Astrocyte of the hippocampus (primary cell): Measurements from ENCODE around the gene ECSCR.
"Not testable (repeated sequence)": the region's sequence is repeated elsewhere in the genome, so short reads cannot be mapped to it uniquely, and the experiment has no call there.

Experiments
- DNase-seq: peaks from one replicate; pipeline ENCODE4 v3.0.0; 2011; ENCODE audit warnings: low read depth, low spot score

Gene ECSCR

GRCh38 chr5:139414581-139415130, 47.9 kb downstream of the ECSCR start:
- peak; percentile 62 for DNase-seq

GRCh38 chr5:139413963-139414362, 48.6 kb downstream of the ECSCR start:
- DNase-seq: no peak

- DNase-seq: no peak
Measured at GRCh38 chr5:139413153-139413552, 49.4 kb downstream of the ECSCR start.

DNA sequence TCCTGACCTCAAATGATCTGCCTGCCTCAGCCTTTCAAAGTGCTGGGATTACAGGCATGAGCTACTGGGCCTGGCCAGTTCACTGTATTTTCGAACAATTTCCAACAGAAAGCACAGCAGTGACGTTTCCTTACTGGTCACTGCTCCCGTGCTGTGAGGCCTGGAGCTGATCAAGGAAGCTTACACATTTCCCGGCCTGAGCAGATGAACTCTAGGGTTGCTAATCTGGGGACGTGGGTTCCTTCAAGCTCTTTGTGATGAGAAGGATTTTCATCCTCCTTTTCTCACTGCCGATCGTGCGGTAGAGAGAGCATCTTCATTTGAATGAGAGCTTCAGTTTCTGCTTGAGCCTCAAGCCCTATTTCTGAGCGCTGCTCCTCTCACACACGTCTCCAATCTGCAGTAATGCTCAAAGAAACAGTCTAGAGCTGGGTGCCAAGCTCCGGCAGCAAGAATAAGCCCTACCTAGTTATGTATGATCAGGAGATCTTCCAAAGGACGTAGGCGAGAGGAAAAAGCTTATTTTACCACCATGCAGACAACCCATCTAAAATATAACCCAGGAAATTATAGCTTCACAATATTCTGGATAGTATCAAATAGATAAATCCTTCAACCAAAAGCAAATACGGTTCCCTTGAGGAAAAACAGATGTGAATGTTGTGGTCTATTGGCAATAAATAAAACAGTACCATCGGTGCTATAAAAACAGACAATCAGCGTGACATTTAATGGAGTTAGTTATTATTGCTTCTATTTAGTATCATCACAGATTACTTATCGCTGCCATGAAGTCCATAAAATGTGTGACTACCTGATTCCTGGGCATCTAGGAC, 51.3 kb downstream of the ECSCR start:
- no peak for DNase-seq

DNA sequence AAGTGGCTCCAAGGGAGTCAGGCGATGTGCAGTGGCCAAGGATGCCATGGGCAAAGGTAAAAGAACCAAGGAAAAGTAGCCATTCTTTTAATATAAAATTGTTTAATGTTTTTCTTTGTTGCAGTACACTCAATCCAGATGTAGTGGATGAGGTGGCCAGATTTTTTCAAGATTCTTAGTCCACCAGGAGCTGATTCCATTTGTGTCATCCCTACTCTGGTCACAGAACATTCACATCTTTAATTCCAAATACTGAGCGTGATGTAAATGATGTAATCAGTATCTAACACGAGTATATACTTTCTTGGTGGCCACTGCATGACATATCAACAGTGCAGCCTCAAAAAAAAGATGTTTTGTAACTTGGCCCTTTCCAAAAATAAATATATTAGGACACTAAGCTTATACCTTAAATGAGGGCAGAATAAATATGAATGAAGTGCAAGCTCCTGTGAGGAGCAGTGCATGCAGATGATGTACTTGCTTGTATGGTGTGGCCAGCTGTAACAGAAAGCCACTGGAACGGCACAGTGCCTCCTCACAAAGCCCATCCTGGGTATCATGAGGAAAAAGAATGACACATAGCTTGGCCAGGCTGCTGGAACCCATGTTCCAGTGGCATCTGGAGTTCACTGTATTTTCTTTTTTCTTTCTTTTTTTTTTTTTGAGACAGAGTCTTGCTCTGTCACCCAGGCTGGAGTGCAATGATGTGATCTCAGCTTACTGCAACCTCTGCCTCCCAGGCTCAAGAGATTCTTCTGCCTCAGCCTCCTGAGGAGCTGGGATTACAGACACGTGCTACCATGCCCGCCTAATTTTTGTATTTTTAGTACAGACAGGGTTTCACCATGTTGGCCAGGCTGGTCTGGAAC, 52.2 kb downstream of the ECSCR start:
- DNase-seq: no peak

DNA sequence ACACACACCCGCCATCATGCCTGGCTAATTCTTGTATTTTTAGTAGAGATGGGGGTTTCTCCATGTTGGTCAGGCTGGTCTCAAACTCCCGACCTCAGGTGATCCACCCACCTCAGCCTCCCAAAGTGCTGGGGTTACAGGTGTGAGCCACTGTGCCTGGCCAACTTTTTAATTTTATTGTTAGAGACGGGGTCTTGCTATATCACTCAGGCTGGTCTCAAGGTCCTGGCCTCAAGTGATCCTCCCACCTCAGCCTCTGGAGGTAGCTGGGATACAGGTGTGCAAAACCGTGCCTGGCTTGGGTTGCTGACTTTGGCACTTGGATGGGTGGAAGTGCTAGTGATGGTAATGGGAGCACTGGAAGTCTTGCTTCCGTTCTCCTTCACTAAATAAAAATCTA, 53.4 kb downstream of the ECSCR start:
- not testable (repeated sequence) for DNase-seq

GRCh38 chr5:139408191-139408590, 54.4 kb downstream of the ECSCR start:
- no peak for DNase-seq

- DNase-seq: no peak
Measured at GRCh38 chr5:139407517-139407916, 55.0 kb downstream of the ECSCR start.

GRCh38 chr5:139406963-139407362, 55.6 kb downstream of the ECSCR start:
- no peak for DNase-seq

DNA sequence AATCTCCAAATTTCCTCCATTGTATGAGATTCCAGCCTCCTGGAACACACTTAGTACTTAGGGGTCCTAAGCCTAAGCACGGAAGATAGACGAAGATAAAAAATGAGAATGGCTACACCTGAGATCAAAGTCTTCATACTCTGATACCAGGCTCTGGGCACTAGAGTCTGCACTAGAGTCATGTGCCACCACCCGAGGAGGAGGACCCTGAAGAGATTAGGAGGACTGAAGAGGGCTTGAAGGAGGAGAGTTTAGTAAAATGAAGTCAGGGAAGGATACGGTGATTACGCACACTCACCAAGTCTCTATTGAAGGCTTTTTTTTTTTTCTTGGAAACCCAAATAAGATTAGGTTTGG, 58.1 kb downstream of the ECSCR start:
- no peak for DNase-seq

- peak; percentile 99 for DNase-seq
Measured at GRCh38 chr5:139403787-139404483, 58.6 kb downstream of the ECSCR start, which contains the start of gene SPATA24. SPATA24 (minus strand) TSS chr5:139404089; CDS start chr5:139404060, 29 bp downstream.

- DNase-seq: no peak
Measured at GRCh38 chr5:139403418-139403786, 59.1 kb downstream of the ECSCR start.

DNA sequence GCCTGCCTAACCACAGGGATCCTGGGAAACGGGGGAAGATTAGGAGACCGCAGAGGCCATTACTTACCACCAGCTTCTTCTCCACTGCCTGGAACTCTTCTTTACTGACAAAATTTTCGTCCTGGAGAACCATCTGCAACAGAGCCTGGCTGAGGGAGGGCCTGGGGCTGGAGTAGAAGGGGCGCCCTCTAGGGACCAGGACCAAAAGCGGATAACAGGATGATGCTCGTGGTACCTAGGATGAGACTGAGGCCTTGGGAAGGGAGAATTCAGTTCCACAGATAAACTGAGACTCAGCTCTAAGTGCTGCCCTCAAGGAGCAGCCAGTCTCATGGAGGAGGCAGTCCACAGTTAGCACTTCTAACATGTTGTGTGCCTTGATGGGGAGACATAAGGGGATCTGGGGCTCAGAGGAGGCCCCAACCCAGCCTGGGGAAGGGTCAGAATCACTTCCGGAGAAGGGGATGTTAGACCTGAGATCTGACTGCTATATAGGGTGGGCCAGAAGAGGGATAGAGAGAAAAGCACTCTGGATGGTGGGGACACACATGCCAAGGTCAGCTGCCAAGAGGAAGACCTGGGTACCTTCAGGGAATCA, 59.9 kb downstream of the ECSCR start:
- no peak for DNase-seq

DNA sequence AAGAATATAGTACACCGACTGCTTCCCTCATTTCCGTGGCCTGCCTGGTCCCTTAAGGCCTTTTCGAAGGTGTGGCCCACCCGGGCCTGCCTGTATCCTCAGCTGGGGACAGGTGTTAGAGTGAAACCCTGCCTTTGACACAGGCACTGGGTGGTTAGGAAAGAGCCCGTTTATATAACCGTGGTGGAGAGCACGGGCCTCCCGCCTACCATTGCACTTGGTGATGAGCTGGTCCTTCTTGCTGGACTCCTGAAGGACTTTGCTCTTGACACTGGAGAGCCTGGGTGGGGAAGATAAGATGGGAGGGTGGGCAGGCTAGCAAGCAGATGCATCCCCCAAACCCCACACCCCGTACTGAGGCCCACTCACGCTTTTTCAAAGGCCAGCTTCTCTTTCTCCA, 61.0 kb downstream of the ECSCR start:
- DNase-seq: no peak

DNA sequence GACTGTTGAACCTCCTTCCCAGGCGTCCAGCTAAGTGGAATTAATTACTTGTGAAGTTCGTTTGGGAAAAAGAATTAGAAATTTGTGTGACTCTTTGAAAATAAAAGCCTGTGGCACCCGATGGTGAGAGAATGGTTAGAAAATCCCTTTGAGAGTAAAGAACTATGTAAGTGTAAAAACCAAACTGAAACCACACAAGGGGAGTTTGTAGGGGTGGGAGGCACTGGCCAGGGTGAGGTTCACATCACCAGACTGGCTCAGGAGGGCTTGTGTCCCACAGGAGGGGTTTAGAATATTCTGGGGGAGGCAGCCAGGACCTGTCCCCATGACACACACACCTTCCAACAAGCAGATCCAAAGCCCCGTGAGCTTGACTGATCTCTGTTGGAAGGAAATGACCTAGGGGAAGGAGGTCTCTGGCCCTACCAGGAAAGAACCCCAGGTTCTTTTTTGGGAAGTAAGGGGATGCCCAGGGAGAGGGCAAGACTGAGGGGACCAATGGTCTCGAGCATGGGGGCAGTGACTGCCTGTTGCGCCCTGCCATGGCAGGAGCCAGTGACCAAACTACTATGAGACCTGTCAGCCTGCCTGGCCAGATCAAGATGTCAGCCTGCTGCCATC, 62.9 kb downstream of the ECSCR start:
- no peak for DNase-seq
